GM23248 (cell line): ENCODE results near the gene GPR65. TPM values are rescaled to one million over a fixed set of nuclear protein-coding genes. Genes with fewer than 3 reads are reported as not detected.

Experiments used
- DNase-seq: peaks from one replicate; pipeline ENCODE4 v3.0.0-alpha.2; 2015
- H2AFZ ChIP-seq: fragments of 200-600 bp; sonication (generic); 2 replicates; pipeline ENCODE4 v1.6.1; 2016; ENCODE audit warnings: antibody characterized with exemption
- H3F3A ChIP-seq: fragments of 200-600 bp; sonication (generic); 2 replicates; pipeline ENCODE4 v1.6.1; 2016; ENCODE audit warnings: mild to moderate bottlenecking, antibody characterized with exemption, mixed run types; ENCODE audit not compliant: insufficient read depth
- H3K27ac ChIP-seq: fragments of 200-600 bp; sonication (generic); 2 replicates; pipeline ENCODE4 v1.5.1; 2016; ENCODE audit warnings: mild to moderate bottlenecking
- H3K27me3 ChIP-seq: fragments of 200-600 bp; sonication (generic); replicated peaks from 2 replicates; pipeline ENCODE4 v1.6.1; 2016; ENCODE audit warnings: mild to moderate bottlenecking; ENCODE audit not compliant: insufficient read depth
- H3K36me3 ChIP-seq: fragments of 200-600 bp; sonication (generic); 2 replicates; pipeline ENCODE4 v1.6.1; 2016; ENCODE audit warnings: low read depth, mild to moderate bottlenecking
- H3K4me1 ChIP-seq: fragments of 200-600 bp; sonication (generic); 2 replicates; pipeline ENCODE4 v1.6.1; 2016; ENCODE audit warnings: mild to moderate bottlenecking; ENCODE audit not compliant: insufficient read depth
- H3K4me2 ChIP-seq: fragments of 200-600 bp; sonication (generic); one replicate; pipeline ENCODE4 v1.6.1; 2016; ENCODE audit warnings: mild to moderate bottlenecking; ENCODE audit not compliant: unreplicated experiment
- H3K4me3 ChIP-seq: fragments of 200-600 bp; sonication (generic); 2 replicates; pipeline ENCODE4 v1.5.1; 2016; ENCODE audit warnings: mild to moderate bottlenecking
- H3K79me2 ChIP-seq: fragments of 200-600 bp; sonication (generic); 2 replicates; pipeline ENCODE4 v1.6.1; 2016; ENCODE audit warnings: mild to moderate bottlenecking; ENCODE audit not compliant: insufficient read depth
- H3K9ac ChIP-seq: fragments of 200-600 bp; sonication (generic); 2 replicates; pipeline ENCODE4 v1.6.1; 2016; ENCODE audit warnings: mild to moderate bottlenecking
- H3K9me2 ChIP-seq: fragments of 200-600 bp; sonication (generic); 2 replicates; pipeline ENCODE4 v1.6.1; 2016; ENCODE audit warnings: mixed run types, mild to moderate bottlenecking, moderate library complexity; ENCODE audit not compliant: insufficient read depth
- H3K9me3 ChIP-seq: fragments of 200-600 bp; sonication (generic); one replicate; pipeline ENCODE4 v1.6.1; 2017; ENCODE audit warnings: low read depth
- H4K20me1 ChIP-seq: fragments of 200-600 bp; sonication (generic); 2 replicates; pipeline ENCODE4 v1.6.0; 2016; ENCODE audit not compliant: insufficient read depth
- EZH2 ChIP-seq: fragments of 200-600 bp; sonication (generic); IDR thresholded peaks from 2 replicates; pipeline ENCODE4 v1.6.1; 2018; ENCODE audit warnings: antibody characterized with exemption, mild to moderate bottlenecking; ENCODE audit not compliant: insufficient read depth, poor library complexity, severe bottlenecking
- EZH2phosphoT487 ChIP-seq: fragments of 200-600 bp; sonication (generic); IDR thresholded peaks from 2 replicates; pipeline ENCODE4 v1.6.1; 2018; ENCODE audit warnings: antibody characterized with exemption, moderate library complexity, mild to moderate bottlenecking, low read depth; ENCODE audit not compliant: insufficient read depth
- WGBS, 2 experiments: methylation state at CpG; one replicate each; pipeline ENCODE4 v1.1.6; 2015 to 2017; ENCODE audit warnings: low lambda C conversion rate in 2 of 2, low coverage in 1 of 2; ENCODE audit errors: missing lambda C conversion rate in 2 of 2; 5-methylcytosine and 5-hydroxymethylcytosine counted together
- in situ Hi-C: fragments of 300-500 bp; cut with MboI; formaldehyde crosslinking; loops from 2 replicates; pipeline ENCODE4 v1.15.0; 2020
- polyA plus RNA-seq: library from polyadenylated mRNA; unstranded; fragments of >200 nt; fragmentation: Nextera tagmentation; extraction: Ambion mirVana; gene quantifications from 2 replicates; pipeline ENCODE4 v1.2.1, GENCODE V29; 2016
- total RNA-seq: library from RNA; depleted of rRNA; stranded (reverse); fragments of >200 nt; shearing (Covaris generic); gene quantifications from 2 replicates; pipeline ENCODE4 v1.2.3, GENCODE V29; 2014; rRNA removed

Gene GPR65
- total RNA-seq = 0.13 and 0.22 TPM in 2 replicates
- polyA plus RNA-seq = 0.06 and 0.10 TPM in 2 replicates

GRCh38 chr14:88005050-88005481 lies at the start of gene GPR65:
GPR65 (plus strand) TSS chr14:88005135; CDS start chr14:88010848, 5,713 bp downstream.
- Histone ChIP-seq H3K9ac (no peak within 1 kb of the TSS), H3K36me3 (no peaks in the 10 kb centered on the region), H4K20me1 (no peaks in the 10 kb centered on the region), H3K9me3 (no peaks in the 10 kb centered on the region), H3F3A (no peaks in the 10 kb centered on the region), H3K4me2 (peak within 1 kb of the TSS; percentile 49), H3K27ac (no peak within 1 kb of the TSS), H3K4me3 (no peak within 1 kb of the TSS), H3K79me2 (no peaks in the 10 kb centered on the region), H2AFZ (peak within 1 kb of the TSS; percentile 33; the same call in 1 of the 2 replicates), H3K9me2 (no peaks in the 10 kb centered on the region), H3K4me1 (no peaks in the 10 kb centered on the region), H3K27me3 (no peaks in the 10 kb centered on the region)
- peak; percentile 24 for DNase-seq
- WGBS, 2 experiments = 39 to 41% methylated on average over 3 of the region's 3 CpGs
- TF ChIP-seq EZH2phosphoT487 = no peak
- TF ChIP-seq EZH2 = no peak
- in situ Hi-C loops = loop anchor here (25.0 kb wide), 1 partner anchor 557 kb away; the partner anchor contains the start of genes PTPN21 and ZC3H14

- Histone ChIP-seq H2AFZ (peak overlapping the region; percentile 10; the same call in 1 of the 2 replicates), H3K4me2 (no peak overlapping the region), H3K9me2 (no peaks in the 10 kb centered on the region), H3K27me3 (no peaks in the 10 kb centered on the region), H3K9me3 (no peaks in the 10 kb centered on the region), H3K9ac (no peak overlapping the region), H3K79me2 (no peaks in the 10 kb centered on the region), H3K4me3 (no peak overlapping the region), H3K4me1 (no peaks in the 10 kb centered on the region), H3F3A (no peaks in the 10 kb centered on the region), H3K36me3 (no peaks in the 10 kb centered on the region), H4K20me1 (no peaks in the 10 kb centered on the region), H3K27ac (no peak overlapping the region)
- TF ChIP-seq EZH2 (no peak), EZH2phosphoT487 (no peak)
- in situ Hi-C loops = no loop called here
- no peak for DNase-seq
- WGBS, 2 experiments = 52 to 54% methylated on average over 6 of the region's 6 CpGs
Observed at GRCh38 chr14:87955501-87955900, 49.4 kb upstream of the GPR65 start.

GRCh38 chr14:87960013-87960787 lies 44.7 kb upstream of the GPR65 start:
- no peak overlapping the region for H3K4me2 ChIP-seq
- no peaks in the 10 kb centered on the region for H3K79me2 ChIP-seq
- WGBS, 2 experiments = 93 to 96% methylated on average over 4 to 5 of the region's 5 CpGs
- no peaks in the 10 kb centered on the region for H4K20me1 ChIP-seq
- H3K27ac ChIP-seq = no peak overlapping the region
- H3K27me3 ChIP-seq = no peaks in the 10 kb centered on the region
- H3K4me1 ChIP-seq = no peaks in the 10 kb centered on the region
- no peaks in the 10 kb centered on the region for H3K9me2 ChIP-seq
- no peaks in the 10 kb centered on the region for H3K9me3 ChIP-seq
- in situ Hi-C loops = no loop called here
- no peaks in the 10 kb centered on the region for H3F3A ChIP-seq
- no peak for DNase-seq
- no peaks in the 10 kb centered on the region for H3K36me3 ChIP-seq
- H3K9ac ChIP-seq = no peak overlapping the region
- TF ChIP-seq EZH2phosphoT487 = no peak
- no peak for TF ChIP-seq EZH2
- no peak overlapping the region for H3K4me3 ChIP-seq
- no peak overlapping the region for H2AFZ ChIP-seq

GRCh38 chr14:87961246-87961645 lies 43.7 kb upstream of the GPR65 start:
- in situ Hi-C loops = no loop called here
- H3K4me2 ChIP-seq = no peak overlapping the region
- 50 to 54% methylated on average over 2 of the region's 2 CpGs for WGBS, 2 experiments

More at GRCh38 chr14:87961246-87961645, 43.7 kb upstream of the GPR65 start:
- Histone ChIP-seq H3K36me3 (no peaks in the 10 kb centered on the region), H2AFZ (no peak overlapping the region), H3K4me1 (no peaks in the 10 kb centered on the region), H4K20me1 (no peaks in the 10 kb centered on the region), H3K27me3 (no peaks in the 10 kb centered on the region), H3K9me3 (no peaks in the 10 kb centered on the region), H3K9ac (no peak overlapping the region), H3K9me2 (no peaks in the 10 kb centered on the region), H3K4me3 (no peak overlapping the region), H3K27ac (no peak overlapping the region), H3F3A (no peaks in the 10 kb centered on the region), H3K79me2 (no peaks in the 10 kb centered on the region)
- no peak for DNase-seq
- no peak for TF ChIP-seq EZH2phosphoT487
- TF ChIP-seq EZH2 = no peak
